Mesenchymal stem cell (in vitro differentiated cells and primary cell): ENCODE data around the gene CPNE9.

Source experiments
- DNase-seq: peaks from one replicate; pipeline ENCODE4 v3.0.0-alpha.2; 2013
- H2AFZ ChIP-seq: one replicate; pipeline ENCODE4 v1.6.1; 2013; ENCODE audit warnings: low read depth, mild to moderate bottlenecking, control low read depth, inconsistent platforms, low read length, moderate library complexity
- H2AK5ac ChIP-seq: 2 replicates; pipeline ENCODE4 v1.6.1; 2013; ENCODE audit warnings: low read length, moderate library complexity, mild to moderate bottlenecking, inconsistent platforms; ENCODE audit not compliant: severe bottlenecking
- H2BK120ac ChIP-seq: one replicate; pipeline ENCODE4 v1.6.1; 2013; ENCODE audit warnings: low read depth, mild to moderate bottlenecking, inconsistent platforms, low read length, moderate library complexity
- H2BK12ac ChIP-seq, 2 experiments: one replicate each; pipeline ENCODE4 v1.6.1; 2013; ENCODE audit warnings: inconsistent platforms in 2 of 2, low read length in 2 of 2, mild to moderate bottlenecking in 2 of 2, moderate library complexity in 2 of 2, control low read depth in 1 of 2
- H2BK15ac ChIP-seq: one replicate; pipeline ENCODE4 v1.6.1; 2013; ENCODE audit warnings: mild to moderate bottlenecking, low read depth, inconsistent platforms; ENCODE audit not compliant: poor library complexity, severe bottlenecking
- H2BK5ac ChIP-seq: 2 replicates; pipeline ENCODE4 v1.6.1; 2013; ENCODE audit warnings: low read depth, mild to moderate bottlenecking, low read length, control low read depth, inconsistent platforms; ENCODE audit not compliant: poor library complexity, severe bottlenecking
- H3K14ac ChIP-seq, 2 experiments: one replicate each; pipeline ENCODE4 v1.6.1; 2013; ENCODE audit warnings: inconsistent platforms in 2 of 2, low read length in 2 of 2, control low read depth in 1 of 2, mild to moderate bottlenecking in 1 of 2, moderate library complexity in 1 of 2
- H3K18ac ChIP-seq, 2 experiments: one replicate each; pipeline ENCODE4 v1.6.1; 2013; ENCODE audit warnings: inconsistent platforms in 2 of 2, low read length in 2 of 2, control low read depth in 1 of 2, low read depth in 1 of 2, mild to moderate bottlenecking in 1 of 2
- H3K23ac ChIP-seq, 2 experiments: one replicate each; pipeline ENCODE4 v1.6.1; 2013; ENCODE audit warnings: inconsistent platforms in 2 of 2, low read length in 2 of 2, mild to moderate bottlenecking in 2 of 2, moderate library complexity in 2 of 2, control low read depth in 1 of 2
- H3K27ac ChIP-seq: 2 replicates; pipeline ENCODE4 v1.5.1; 2013; ENCODE audit warnings: mild to moderate bottlenecking, moderate library complexity, low read length, control low read depth, inconsistent platforms; ENCODE audit not compliant: poor library complexity, severe bottlenecking
- H3K27me3 ChIP-seq, 2 experiments: 2 replicates each; pipeline versions ENCODE4 v1.6.1 to v1.7.0; 2013; ENCODE audit warnings: low read length in 2 of 2, mild to moderate bottlenecking in 2 of 2, moderate library complexity in 2 of 2, control low read depth in 1 of 2, inconsistent platforms in 1 of 2; ENCODE audit not compliant: control insufficient read depth in 1 of 2, insufficient read depth in 1 of 2
- H3K36me3 ChIP-seq, 2 experiments: 2 replicates each; pipeline versions ENCODE4 v1.6.1 to v1.7.0; 2013; ENCODE audit warnings: low read length in 2 of 2, control low read depth in 1 of 2, inconsistent platforms in 1 of 2, low read depth in 1 of 2, mild to moderate bottlenecking in 1 of 2; ENCODE audit not compliant: insufficient read depth in 2 of 2, control insufficient read depth in 1 of 2
- H3K4ac ChIP-seq, 2 experiments: one replicate each; pipeline ENCODE4 v1.6.1; 2013; ENCODE audit warnings: inconsistent platforms in 2 of 2, low read length in 2 of 2, mild to moderate bottlenecking in 2 of 2, moderate library complexity in 2 of 2, control low read depth in 1 of 2, low read depth in 1 of 2
- H3K4me1 ChIP-seq: 2 replicates; pipeline ENCODE4 v1.6.1; 2013; ENCODE audit warnings: low read depth, low read length, control low read depth; ENCODE audit not compliant: control insufficient read depth, insufficient read depth
- H3K4me2 ChIP-seq: 2 replicates; pipeline ENCODE4 v1.6.1; 2013; ENCODE audit warnings: low read length, mild to moderate bottlenecking, inconsistent platforms; ENCODE audit not compliant: poor library complexity, severe bottlenecking
- H3K4me3 ChIP-seq, 2 experiments: 2 replicates each; pipeline versions ENCODE4 v1.5.1 to v1.7.0; 2013; ENCODE audit warnings: low read length in 2 of 2, mild to moderate bottlenecking in 2 of 2, control low read depth in 1 of 2, low read depth in 1 of 2; ENCODE audit not compliant: insufficient read depth in 1 of 2
- H3K79me1 ChIP-seq: replicated peaks from 2 replicates; pipeline ENCODE4 v1.6.1; 2013; ENCODE audit warnings: mild to moderate bottlenecking, control low read depth, low read length, inconsistent platforms; ENCODE audit not compliant: poor library complexity, severe bottlenecking
- H3K9ac ChIP-seq: 2 replicates; pipeline ENCODE4 v1.7.0; 2013; ENCODE audit warnings: mild to moderate bottlenecking, low read length, moderate library complexity
- H3K9me3 ChIP-seq: 2 replicates; pipeline ENCODE4 v1.7.0; 2013; ENCODE audit warnings: mild to moderate bottlenecking, low read length; ENCODE audit not compliant: control insufficient read depth
- H4K8ac ChIP-seq: one replicate; pipeline ENCODE4 v1.6.1; 2013; ENCODE audit warnings: inconsistent platforms, mild to moderate bottlenecking, low read length, moderate library complexity
- H4K91ac ChIP-seq: one replicate; pipeline ENCODE4 v1.6.1; 2013; ENCODE audit warnings: mild to moderate bottlenecking, low read length, inconsistent platforms
- WGBS: methylation state at CpG from one replicate; pipeline ENCODE4 v1.1.7; 2013; ENCODE audit warnings: mixed read lengths; 5-methylcytosine and 5-hydroxymethylcytosine counted together

Gene CPNE9

GRCh38 chr3:9710174-9710739, 6.6 kb downstream of the CPNE9 start:
- Histone ChIP-seq H3K4ac (no peak overlapping the region), H2AK5ac (no peak overlapping the region), H3K18ac (no peak overlapping the region), H3K27ac (no peak overlapping the region), H3K9ac (no peak overlapping the region), H2AFZ (no peak overlapping the region), H3K14ac (no peak overlapping the region), H3K4me3 (no peak overlapping the region), H2BK15ac (no peak overlapping the region), H3K9me3 (no peaks in the 10 kb centered on the region), H2BK120ac (no peak overlapping the region), H3K4me2 (no peak overlapping the region), H3K4me1 (no peaks in the 10 kb centered on the region), H3K27me3 (peaks cover 34 to 39% of the 10 kb centered on the region in 2 experiments), H4K91ac (no peak overlapping the region), H3K23ac (no peak overlapping the region), H3K79me1 (no peaks in the 10 kb centered on the region), H2BK5ac (no peak overlapping the region), H2BK12ac (no peak overlapping the region), H3K36me3 (no peaks in the 10 kb centered on the region), H4K8ac (no peak overlapping the region)
- 88% methylated on average over 3 of the region's 3 CpGs for WGBS
- no peak for DNase-seq

GRCh38 chr3:9712415-9712814, 8.8 kb downstream of the CPNE9 start:
- Histone ChIP-seq H3K4me3 (no peak overlapping the region), H3K79me1 (no peaks in the 10 kb centered on the region), H3K9ac (no peak overlapping the region), H3K9me3 (no peaks in the 10 kb centered on the region), H3K4me2 (no peak overlapping the region), H4K8ac (no peak overlapping the region), H3K18ac (no peak overlapping the region), H4K91ac (no peak overlapping the region), H3K27me3 (peaks cover 24 to 27% of the 10 kb centered on the region in 2 experiments), H3K14ac (no peak overlapping the region), H2BK12ac (no peak overlapping the region), H2AK5ac (no peak overlapping the region), H3K36me3 (no peaks in the 10 kb centered on the region), H2BK5ac (no peak overlapping the region), H3K4me1 (no peaks in the 10 kb centered on the region), H2AFZ (no peak overlapping the region), H3K4ac (no peak overlapping the region), H2BK120ac (no peak overlapping the region), H3K27ac (no peak overlapping the region), H2BK15ac (no peak overlapping the region), H3K23ac (no peak overlapping the region)
- DNase-seq: no peak
- WGBS: 74% methylated on average over 2 of the region's 2 CpGs

GRCh38 chr3:9713142-9713541, 9.5 kb downstream of the CPNE9 start:
- Histone ChIP-seq H3K27ac (no peak overlapping the region), H4K8ac (no peak overlapping the region), H3K4ac (no peak overlapping the region), H3K14ac (no peak overlapping the region), H3K9ac (no peak overlapping the region), H2BK5ac (no peak overlapping the region), H3K9me3 (no peaks in the 10 kb centered on the region), H2BK120ac (no peak overlapping the region), H3K18ac (no peak overlapping the region), H3K23ac (no peak overlapping the region), H3K4me3 (no peak overlapping the region), H2AFZ (no peak overlapping the region), H4K91ac (no peak overlapping the region), H2BK12ac (no peak overlapping the region), H3K36me3 (no peaks in the 10 kb centered on the region), H3K79me1 (no peaks in the 10 kb centered on the region), H3K4me2 (no peak overlapping the region), H3K27me3 (peaks cover 29 to 32% of the 10 kb centered on the region in 2 experiments), H3K4me1 (peaks cover 1% of the 10 kb centered on the region), H2AK5ac (no peak overlapping the region), H2BK15ac (no peak overlapping the region)
- no peak for DNase-seq
- 80% methylated on average over 4 of the region's 4 CpGs for WGBS

- Histone ChIP-seq H3K14ac (no peak overlapping the region), H3K27ac (no peak overlapping the region), H3K4me1 (peaks cover 1% of the 10 kb centered on the region), H3K4ac (no peak overlapping the region), H2AK5ac (no peak overlapping the region), H3K9ac (peak overlapping the region; percentile 48), H4K8ac (no peak overlapping the region), H4K91ac (no peak overlapping the region), H3K18ac (no peak overlapping the region), H2AFZ (no peak overlapping the region), H3K4me3 (no peak overlapping the region), H3K36me3 (no peaks in the 10 kb centered on the region), H2BK5ac (no peak overlapping the region), H2BK12ac (no peak overlapping the region), H3K9me3 (no peaks in the 10 kb centered on the region), H3K4me2 (no peak overlapping the region), H2BK120ac (no peak overlapping the region), H3K23ac (no peak overlapping the region), H2BK15ac (no peak overlapping the region), H3K27me3 (peaks cover 27 to 36% of the 10 kb centered on the region in 2 experiments), H3K79me1 (no peaks in the 10 kb centered on the region)
- no peak for DNase-seq
- WGBS: 38% methylated on average over 4 of the region's 4 CpGs
Observed at GRCh38 chr3:9715136-9715535, 11.5 kb downstream of the CPNE9 start.
